ENCODE results near the gene ATL1.

DNA sequence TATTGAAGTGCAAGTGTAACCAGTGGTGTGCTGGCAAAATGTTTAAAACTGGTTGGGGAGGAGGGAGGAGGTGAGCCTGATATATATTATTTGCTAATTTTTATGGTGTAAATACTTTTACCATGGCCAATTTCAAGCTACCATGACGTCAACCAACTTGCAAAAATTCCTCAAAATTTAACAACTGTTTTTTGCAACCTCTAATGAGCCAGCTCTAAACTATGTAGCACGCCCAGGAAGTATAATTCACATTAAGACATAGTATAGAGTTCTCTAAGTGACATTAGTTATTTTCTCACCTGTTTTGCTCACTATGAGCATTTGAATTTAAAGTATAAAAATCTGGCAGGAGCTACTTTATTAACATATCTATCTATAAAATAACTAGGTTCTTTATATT is 41.4 kb downstream of the ATL1 start:
- TF ChIP-seq, protein P1, sequence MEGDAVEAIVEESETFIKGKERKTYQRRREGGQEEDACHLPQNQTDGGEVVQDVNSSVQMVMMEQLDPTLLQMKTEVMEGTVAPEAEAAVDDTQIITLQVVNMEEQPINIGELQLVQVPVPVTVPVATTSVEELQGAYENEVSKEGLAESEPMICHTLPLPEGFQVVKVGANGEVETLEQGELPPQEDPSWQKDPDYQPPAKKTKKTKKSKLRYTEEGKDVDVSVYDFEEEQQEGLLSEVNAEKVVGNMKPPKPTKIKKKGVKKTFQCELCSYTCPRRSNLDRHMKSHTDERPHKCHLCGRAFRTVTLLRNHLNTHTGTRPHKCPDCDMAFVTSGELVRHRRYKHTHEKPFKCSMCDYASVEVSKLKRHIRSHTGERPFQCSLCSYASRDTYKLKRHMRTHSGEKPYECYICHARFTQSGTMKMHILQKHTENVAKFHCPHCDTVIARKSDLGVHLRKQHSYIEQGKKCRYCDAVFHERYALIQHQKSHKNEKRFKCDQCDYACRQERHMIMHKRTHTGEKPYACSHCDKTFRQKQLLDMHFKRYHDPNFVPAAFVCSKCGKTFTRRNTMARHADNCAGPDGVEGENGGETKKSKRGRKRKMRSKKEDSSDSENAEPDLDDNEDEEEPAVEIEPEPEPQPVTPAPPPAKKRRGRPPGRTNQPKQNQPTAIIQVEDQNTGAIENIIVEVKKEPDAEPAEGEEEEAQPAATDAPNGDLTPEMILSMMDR (IDR thresholded peaks at IDR 0.05; ENCODE audit: low read depth, low read length, poor library complexity, severe bottlenecking) = no peak
- TF ChIP-seq EZH2phosphoT487 (IDR thresholded peaks at IDR 0.05; ENCODE audit: borderline replicate concordance, low read length) = no peak
